NOMO-1 (cell line): Measurements from ENCODE around the gene BFAR.
"Not testable (repeated sequence)": the region's sequence is repeated elsewhere in the genome, so short reads cannot be mapped to it uniquely, and the experiment has no call there.

Source experiments
- DNase-seq, 2 experiments: peaks; one replicate each; lab custom pipeline; 2025; ENCODE audit not compliant: unreplicated experiment in 2 of 2; lab: John Stamatoyannopoulos, UW

The BFAR gene

DNA sequence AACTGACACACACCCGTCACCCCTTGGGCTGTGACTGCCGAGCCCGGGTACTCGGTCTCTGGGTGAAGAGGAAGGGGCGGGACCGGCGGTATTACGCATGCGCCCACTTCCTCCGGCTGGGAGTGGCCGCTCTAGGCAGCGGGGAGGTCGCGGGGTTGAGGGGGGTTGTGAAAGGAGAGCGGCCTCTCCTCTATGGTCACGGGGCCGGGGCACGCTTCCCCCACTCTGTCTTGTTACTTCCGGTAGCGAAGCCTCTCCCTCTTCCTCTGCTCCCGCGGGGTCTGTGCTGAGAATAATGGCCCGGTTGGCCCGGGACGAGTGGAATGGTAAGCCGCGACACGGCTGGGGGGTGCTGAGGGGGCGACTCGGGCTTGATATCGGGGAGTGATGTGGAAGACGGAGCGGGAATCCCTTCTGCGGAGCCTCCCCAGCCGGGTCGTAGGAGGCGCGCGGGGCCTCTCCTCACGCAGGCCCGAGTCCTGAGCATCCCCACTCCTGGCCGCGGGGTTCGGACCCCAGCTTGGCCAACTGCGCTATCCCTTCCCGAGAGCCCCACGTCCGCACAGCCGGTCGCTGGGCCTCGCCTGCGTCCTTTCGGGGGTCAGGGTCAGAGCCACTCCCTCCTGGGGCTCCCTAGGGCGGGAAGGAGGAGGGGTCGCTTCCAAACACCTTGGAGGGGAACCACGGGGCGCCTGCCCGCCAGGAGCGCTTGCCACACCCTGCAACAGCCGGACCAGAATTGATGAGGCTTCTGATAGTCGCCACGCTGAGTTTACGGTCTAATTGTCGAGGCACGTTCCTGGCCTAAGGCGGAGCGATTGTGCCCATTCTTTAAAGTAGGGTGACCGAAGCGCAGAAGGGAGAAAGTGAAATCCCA, at the start of gene BFAR:
BFAR (plus strand) TSS at position 259 of the 877 bp plus-strand sequence. CDS start 11,396 bp downstream, outside the sequence.
- peak; percentile 96 to 97 for DNase-seq

DNA sequence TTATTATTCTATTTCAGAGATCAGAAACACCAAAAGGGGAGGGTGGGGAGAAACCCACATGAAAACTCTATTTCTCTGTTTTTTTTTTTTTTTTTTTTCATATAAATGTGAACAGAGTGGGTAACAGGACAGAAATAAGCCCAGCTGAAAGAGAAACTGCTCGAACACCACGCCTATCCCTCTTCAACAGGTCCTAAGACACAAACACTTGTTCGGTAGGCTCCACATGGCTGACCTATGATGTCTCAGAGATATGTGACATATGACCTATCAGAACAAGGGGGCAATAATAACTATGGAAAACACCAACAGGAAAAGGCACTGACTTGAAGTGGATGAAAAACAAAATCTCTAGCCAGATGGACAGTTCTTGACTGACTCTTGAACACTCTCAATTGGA, 47.5 kb upstream of the BFAR start:
- DNase-seq = no peak

- DNase-seq = no peak
These were observed 46.0 kb upstream of the BFAR start for GRCh38 chr16:14586637-14587305.

DNA sequence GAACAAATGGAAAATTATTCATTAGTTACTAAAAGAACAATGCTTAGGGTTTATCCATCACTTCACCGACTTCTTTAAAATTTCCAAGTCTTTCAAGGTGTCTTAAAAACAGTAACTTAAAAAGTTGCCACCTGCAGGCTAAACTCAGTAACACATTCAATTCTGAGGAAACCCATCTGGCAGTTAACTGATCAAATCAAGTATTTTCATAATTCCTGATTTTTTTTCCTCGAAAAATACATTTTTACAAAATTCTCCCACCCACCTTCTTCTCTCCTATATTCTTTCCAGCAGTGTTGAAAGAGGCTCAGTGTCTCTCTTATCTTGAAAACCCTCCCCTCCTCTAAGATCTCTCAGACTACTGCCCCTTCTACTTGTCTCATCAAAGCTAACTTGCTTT, 32.6 kb upstream of the BFAR start:
- DNase-seq = no peak

DNA sequence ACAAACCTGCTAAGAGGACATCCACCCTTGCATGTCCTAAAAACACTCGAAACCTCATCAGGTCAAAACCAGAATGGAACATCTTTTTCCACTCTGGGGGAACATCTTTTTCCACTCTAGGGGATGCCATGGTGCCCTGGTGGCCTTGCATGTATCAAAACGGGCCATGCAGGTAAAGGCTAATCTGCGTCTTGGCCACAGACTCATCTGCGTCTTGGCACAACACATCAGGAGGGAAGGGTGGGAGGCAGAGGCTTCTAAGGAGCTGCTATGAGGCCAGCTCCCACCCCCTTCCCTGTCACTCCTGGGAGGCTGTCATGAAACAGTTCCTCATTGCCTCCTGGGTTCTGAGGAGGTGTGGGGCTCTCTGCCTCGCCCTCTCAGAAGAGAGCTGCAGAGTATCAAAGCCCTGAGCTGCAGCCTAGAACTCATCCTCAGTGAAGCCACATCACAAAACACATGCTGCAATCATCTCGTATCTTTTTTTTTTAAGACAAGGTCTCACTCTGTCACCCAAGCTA, 30.2 kb upstream of the BFAR start:
- no peak for DNase-seq

- no peak for DNase-seq
These were observed 26.6 kb upstream of the BFAR start for GRCh38 chr16:14606102-14606501.

DNA sequence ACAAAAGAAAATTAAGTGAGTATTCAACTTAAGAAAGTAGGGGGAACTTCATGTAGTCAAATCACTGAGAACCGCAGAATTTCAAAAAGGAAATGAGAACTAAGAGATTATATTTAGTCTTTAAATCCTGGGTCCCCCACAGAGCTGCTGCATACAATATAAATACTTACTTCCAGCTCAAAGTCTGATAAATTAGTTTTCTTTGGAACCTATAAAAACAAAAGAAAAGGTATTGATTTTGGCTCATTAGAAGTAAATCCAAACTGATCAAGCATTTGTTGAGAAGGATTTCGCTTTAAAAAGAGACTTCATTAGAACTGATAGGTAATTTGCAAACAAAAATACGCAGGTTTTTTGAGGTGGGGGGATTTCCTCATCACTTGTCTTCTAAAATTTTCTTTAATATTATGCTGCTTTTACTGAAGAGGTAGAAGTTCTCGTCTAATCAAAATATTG, 24.6 kb upstream of the BFAR start:
- DNase-seq = peak in 1 of 2 experiments; percentile 3

DNA sequence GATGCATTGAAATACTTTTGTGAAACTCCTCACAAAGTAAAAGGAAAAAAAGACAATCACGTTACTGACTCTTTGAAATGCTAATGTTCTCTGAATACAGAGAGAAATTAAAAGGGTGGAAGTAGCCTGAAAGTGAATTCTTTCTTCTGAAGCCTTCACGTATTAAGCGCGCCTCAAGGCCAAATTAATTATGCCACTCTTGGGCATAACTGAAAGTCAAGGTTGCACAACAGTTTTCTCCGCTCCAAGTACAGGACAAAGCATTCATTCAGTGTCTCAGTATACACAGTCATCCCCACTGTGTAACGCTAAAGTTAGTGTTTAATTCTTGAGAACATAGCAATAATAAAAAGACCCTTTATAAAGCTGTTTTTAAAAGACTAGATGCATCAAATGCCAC, 24.1 kb upstream of the BFAR start:
- peak in 1 of 2 experiments; percentile 17 for DNase-seq

DNA sequence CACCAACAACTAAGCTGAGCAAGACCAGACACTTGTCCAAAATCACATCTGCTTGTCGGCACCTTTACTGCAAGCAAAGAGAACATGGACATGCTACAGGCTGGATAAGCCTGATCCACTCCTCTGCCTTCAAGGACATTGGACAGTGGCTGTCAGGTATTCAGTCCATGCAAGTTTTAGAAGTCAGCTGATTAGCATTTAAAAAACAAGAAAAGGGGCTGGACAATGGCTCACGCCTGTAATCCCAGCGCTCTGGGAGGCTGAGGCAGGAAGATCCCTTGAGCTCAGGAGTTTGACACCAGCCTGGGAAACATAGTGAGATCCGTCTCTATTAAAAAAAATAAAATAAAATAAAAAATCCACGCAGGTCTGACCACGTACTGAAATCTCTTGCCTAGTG, 23.0 kb upstream of the BFAR start:
- no peak for DNase-seq

GRCh38 chr16:14611660-14612059, 21.1 kb upstream of the BFAR start:
- DNase-seq = no peak

DNA sequence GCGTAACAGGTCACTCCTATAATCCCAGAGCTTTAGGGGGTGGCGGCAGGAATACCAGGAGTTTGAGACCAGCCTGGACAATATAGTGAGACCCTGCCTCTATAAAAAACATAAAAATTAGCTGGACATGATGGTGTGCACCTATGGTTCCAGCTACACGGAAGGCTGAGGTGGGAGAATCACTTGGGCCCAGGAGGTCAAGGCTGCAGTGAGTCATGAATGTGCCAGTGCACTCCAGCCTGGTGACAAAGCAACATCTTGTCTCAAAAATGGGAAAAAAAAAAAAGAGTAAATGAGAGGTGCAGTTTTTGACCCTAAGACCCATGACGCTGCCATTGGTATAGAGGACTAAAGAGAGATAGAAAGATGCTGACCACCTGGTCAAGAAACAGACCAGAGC, 18.8 kb upstream of the BFAR start:
- no peak for DNase-seq

DNA sequence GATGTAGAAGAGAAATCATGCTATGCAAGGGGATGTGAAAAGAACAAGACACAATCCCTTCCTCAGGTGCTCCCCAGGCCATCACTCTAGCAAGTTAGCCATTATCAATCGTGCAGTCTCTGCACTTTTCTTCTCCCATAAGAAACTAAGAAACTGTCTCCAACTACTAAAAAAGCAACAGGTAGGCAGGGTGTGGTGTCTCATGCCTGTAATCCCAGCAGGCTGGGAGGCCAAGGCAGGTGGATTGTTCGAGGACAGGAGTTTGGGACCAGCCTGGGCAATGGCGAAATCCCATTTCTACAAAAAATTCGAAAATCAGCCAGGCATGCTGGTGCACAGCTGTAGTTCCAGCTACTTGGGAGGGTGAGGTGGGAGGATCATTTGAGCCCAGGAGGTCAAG, 16.5 kb upstream of the BFAR start:
- DNase-seq = no peak

GRCh38 chr16:14618566-14618965, 14.2 kb upstream of the BFAR start:
- no peak for DNase-seq

DNA sequence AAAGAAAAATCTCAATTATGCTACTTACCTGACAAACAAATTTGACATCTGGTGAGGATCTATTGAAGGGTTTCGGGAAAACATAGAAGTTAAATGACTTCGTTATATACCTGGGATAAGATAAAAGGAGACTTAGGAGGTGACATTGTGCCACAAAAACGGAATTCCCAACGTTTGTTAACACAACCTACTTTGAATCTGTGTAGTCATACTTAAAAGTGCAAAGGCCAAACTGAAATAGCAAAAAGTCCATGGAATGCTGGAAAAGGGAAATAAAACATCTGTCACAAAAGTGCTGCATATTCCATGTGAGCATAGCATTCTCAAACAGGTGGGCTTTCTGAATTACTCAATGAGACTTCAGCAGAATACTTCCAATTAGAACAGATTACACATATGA, 5.7 kb upstream of the BFAR start:
- DNase-seq = no peak

GRCh38 chr16:14628806-14629611, 3.7 kb upstream of the BFAR start:
- DNase-seq = no peak

GRCh38 chr16:14629612-14629918, 3.2 kb upstream of the BFAR start:
- DNase-seq = peak in 1 of 2 experiments; percentile 4

GRCh38 chr16:14629919-14630619, 2.7 kb upstream of the BFAR start, which contains the start of gene PARN:
Gene PARN (minus strand): TSS chr16:14630260. CDS start chr16:14630125, 135 bp downstream.
- DNase-seq = peak; percentile 92 to 99

GRCh38 chr16:14630620-14631330, 2.0 kb upstream of the BFAR start:
- DNase-seq = not testable (repeated sequence)

DNA sequence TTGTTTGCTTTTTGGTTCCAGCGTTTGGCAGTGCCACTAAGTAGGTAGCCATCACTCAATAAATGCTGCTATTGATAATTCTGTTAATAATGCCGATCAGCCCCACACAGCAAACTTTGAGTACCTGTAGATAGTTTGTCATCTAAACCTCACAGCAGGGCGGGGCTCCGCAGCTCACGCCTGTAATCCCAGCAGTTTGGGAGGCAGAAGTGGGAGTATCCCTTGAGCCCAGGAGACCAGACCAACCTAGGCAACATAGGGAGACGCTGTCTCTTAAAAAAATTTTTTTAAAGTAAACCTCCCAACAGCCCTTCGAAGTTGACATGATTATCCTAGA, 1.6 kb downstream of the BFAR start:
- no peak for DNase-seq
